Measurements from ENCODE around the gene ABCA8. TPM values are rescaled to one million over a fixed set of nuclear protein-coding genes. Genes with fewer than 3 reads are reported as not detected.

The ABCA8 gene
- total and polyA plus RNA-seq, 10 of the 15 experiments (the other 5 are each of a cell fraction or from before 2014, with no cell fraction given) = 0.05 to 0.15 TPM; not detected in 8

DNA sequence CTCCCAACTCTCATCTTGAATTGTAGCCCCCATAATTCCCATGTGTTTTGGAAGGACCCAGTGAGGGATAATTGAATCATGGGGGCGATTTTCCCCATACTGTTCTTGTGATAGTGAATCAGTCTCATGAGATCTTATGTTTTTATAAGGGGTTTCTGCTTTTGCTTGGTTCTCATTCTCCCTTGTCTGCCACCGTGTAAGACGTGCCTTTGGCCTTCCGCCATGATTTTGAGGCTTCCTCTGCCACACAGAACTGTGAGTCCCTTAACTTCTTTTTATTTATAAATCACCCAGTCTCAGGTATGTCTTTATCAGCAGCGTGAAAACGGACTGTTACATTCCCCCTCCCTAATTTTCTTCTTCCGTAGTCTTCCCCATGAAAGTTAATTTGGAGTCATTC is 124.0 kb downstream of the ABCA8 start:
- TF ChIP-seq NR2F1 (conservative IDR thresholded peaks at IDR 0.05) = no peak
- TF ChIP-seq, protein P1, sequence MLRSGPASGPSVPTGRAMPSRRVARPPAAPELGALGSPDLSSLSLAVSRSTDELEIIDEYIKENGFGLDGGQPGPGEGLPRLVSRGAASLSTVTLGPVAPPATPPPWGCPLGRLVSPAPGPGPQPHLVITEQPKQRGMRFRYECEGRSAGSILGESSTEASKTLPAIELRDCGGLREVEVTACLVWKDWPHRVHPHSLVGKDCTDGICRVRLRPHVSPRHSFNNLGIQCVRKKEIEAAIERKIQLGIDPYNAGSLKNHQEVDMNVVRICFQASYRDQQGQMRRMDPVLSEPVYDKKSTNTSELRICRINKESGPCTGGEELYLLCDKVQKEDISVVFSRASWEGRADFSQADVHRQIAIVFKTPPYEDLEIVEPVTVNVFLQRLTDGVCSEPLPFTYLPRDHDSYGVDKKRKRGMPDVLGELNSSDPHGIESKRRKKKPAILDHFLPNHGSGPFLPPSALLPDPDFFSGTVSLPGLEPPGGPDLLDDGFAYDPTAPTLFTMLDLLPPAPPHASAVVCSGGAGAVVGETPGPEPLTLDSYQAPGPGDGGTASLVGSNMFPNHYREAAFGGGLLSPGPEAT (IDR thresholded peaks at IDR 0.05; ENCODE audit: low read depth) = no peak
- no peak for TF ChIP-seq ZNF274 (IDR thresholded peaks at IDR 0.05; ENCODE audit: insufficient read depth, insufficient read length)
- TF ChIP-seq YY1 (IDR thresholded peaks at IDR 0.05; ENCODE audit: low read depth, low read length) = no peak
- no peak for TF ChIP-seq POLR2AphosphoS2 (IDR thresholded peaks at IDR 0.05; ENCODE audit: low read depth, low read length)
- no peak for TF ChIP-seq TCF7 (IDR thresholded peaks at IDR 0.05; ENCODE audit: borderline replicate concordance)
- no peak for TF ChIP-seq EZH2 (IDR thresholded peaks at IDR 0.05; ENCODE audit: borderline replicate concordance, control insufficient read depth, low read depth, low read length)
- TF ChIP-seq HDAC6 (IDR thresholded peaks at IDR 0.05; ENCODE audit: unreplicated experiment) = no peak
- TF ChIP-seq KLF5 (IDR thresholded peaks at IDR 0.05; ENCODE audit: partially characterized antibody) = no peak
- TF ChIP-seq RBBP5 (conservative IDR thresholded peaks at IDR 0.05) = no peak
- TF ChIP-seq RAD51 (IDR thresholded peaks at IDR 0.05) = no peak
- TF ChIP-seq MYC (IDR thresholded peaks at IDR 0.05; ENCODE audit: insufficient read depth, insufficient read length, insufficient replicate concordance, low read length, severe bottlenecking) = no peak
- TF ChIP-seq CHD2 (IDR thresholded peaks at IDR 0.05; ENCODE audit: borderline replicate concordance, low read depth, low read length) = no peak
- TF ChIP-seq SP1 (IDR thresholded peaks at IDR 0.05; ENCODE audit: low read depth, low read length) = no peak
- no peak overlapping the region for H3K27ac ChIP-seq (ENCODE audit: control insufficient read depth, insufficient read depth)
- H2AFZ ChIP-seq (ENCODE audit: control insufficient read depth, low read depth, low read length) = no peak overlapping the region
- H3K9me3 ChIP-seq (replicated peaks; ENCODE audit: control insufficient read depth, insufficient read depth, low read length) = no peaks in the 10 kb centered on the region
- FAIRE-seq (no peak), DNase-seq (ENCODE audit: low read depth, low spot score) (no peak), ATAC-seq (no peak)
- in situ Hi-C loops (cut with MboI) (no loop called here), intact Hi-C loops (cut with micrococcal nuclease; ENCODE audit: unreplicated experiment) (no loop called here)
- H3K4me2 ChIP-seq (ENCODE audit: control insufficient read depth, insufficient read depth) = no peak overlapping the region
- H3K36me3 ChIP-seq (ENCODE audit: control insufficient read depth in 2 of 2, insufficient read depth in 2 of 2, low read length in 1 of 2) = no peaks in the 10 kb centered on the region
- no peaks in the 10 kb centered on the region for H3K79me2 ChIP-seq (ENCODE audit: control insufficient read depth, insufficient read depth, low read length)
- 42% methylated on average over 7 of the region's 7 CpGs for WGBS (ENCODE audit: insufficient coverage, insufficient replicate concordance, low lambda C conversion rate, missing lambda C conversion rate)
- CTCF ChIA-PET = no interaction called here
- no peak overlapping the region for H3K9ac ChIP-seq (ENCODE audit: control insufficient read depth, insufficient read depth, low read length)
- H3K4me3 ChIP-seq = no peak overlapping the region
- H4K20me1 ChIP-seq (ENCODE audit: control insufficient read depth, insufficient read depth) = no peaks in the 10 kb centered on the region
- no TSS peak for BruUV-seq (replicated peaks)
- H3K27me3 ChIP-seq (replicated peaks in 1 of 2; ENCODE audit: control insufficient read depth in 2 of 2, insufficient read depth in 2 of 2, low read length in 1 of 2) = no peaks in the 10 kb centered on the region
- RAD21 ChIA-PET (ENCODE audit: unreplicated experiment) = no interaction called here
- SMC1A ChIA-PET (ENCODE audit: uncharacterized antibody, unreplicated experiment) = no interaction called here
- POLR2A ChIA-PET = interaction anchor here (0.5 kb wide), 1 partner anchor 814 kb away, joined by 5 read pairs; no protein-coding TSS in a partner anchor
- H3K4me1 ChIP-seq (ENCODE audit: control insufficient read depth, insufficient read depth, low read length) = no peaks in the 10 kb centered on the region

All from GM12878 (cell line).